ENCODE data around the gene WWOX.

DNA sequence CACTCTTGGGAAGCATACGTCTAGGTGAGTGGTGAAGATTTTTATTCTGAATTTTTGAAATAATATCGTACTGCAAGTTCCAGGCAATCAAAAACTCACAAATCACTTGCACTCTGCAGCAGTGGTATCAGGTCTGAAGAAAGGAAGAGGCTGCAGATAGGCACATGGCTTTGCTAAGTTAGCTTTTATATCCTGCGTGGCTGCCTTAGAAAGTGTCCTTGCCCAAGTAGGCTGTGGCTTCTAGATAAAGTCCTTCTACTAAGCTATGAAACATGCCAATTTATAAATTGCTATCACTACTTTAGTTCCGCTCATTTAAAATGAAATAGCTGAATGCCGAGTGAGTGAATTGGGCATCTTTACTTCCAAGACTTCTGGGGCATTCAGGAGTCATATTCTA, 17.9 kb downstream of the WWOX start:
- TF ChIP-seq, protein P1, sequence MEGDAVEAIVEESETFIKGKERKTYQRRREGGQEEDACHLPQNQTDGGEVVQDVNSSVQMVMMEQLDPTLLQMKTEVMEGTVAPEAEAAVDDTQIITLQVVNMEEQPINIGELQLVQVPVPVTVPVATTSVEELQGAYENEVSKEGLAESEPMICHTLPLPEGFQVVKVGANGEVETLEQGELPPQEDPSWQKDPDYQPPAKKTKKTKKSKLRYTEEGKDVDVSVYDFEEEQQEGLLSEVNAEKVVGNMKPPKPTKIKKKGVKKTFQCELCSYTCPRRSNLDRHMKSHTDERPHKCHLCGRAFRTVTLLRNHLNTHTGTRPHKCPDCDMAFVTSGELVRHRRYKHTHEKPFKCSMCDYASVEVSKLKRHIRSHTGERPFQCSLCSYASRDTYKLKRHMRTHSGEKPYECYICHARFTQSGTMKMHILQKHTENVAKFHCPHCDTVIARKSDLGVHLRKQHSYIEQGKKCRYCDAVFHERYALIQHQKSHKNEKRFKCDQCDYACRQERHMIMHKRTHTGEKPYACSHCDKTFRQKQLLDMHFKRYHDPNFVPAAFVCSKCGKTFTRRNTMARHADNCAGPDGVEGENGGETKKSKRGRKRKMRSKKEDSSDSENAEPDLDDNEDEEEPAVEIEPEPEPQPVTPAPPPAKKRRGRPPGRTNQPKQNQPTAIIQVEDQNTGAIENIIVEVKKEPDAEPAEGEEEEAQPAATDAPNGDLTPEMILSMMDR (conservative IDR thresholded peaks at IDR 0.05; ENCODE audit: low read depth, low read length): no peak
- TF ChIP-seq EZH2phosphoT487 (IDR thresholded peaks at IDR 0.05; ENCODE audit: borderline replicate concordance, low read length) (no peak), EZH2 (IDR thresholded peaks at IDR 0.05; ENCODE audit: low read length, unreplicated experiment) (no peak)
